Measurements from ENCODE around the gene FHIT.

Gene FHIT

DNA sequence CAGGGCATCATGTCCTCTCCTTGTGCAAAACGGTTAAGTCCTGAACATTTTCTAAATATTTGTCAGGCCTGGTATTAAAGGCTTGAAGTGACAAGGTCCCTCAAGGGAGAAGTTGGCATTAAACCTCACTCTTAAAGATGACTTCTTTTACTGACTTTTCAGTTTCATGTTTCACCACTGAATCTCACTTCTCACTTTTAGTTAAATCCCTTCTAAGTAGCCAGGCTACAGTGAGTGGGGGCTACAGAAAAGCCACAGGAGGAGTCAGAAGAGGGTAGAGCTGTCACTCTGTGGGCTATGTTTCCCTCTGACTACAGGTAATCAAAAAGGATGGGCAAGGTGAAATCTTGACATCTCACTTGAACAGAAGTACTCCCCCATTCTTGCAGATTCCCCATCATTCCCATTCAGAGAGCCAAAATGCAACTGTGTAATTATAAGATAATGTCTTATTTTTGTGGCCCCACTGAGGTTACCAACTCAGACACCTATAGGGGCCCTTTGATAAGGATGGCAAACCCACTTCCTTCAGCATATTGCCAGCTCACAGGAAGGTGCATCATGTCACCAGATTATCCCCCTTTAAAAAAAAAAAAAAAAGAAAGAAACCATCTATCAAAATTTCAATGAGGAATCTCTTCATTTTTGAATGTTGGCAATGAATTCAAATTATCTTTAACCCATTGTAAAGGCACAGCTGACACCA, 1411.3 kb downstream of the FHIT start:
- DNase-seq (ENCODE audit: low read depth in 2 of 2), result no peak

DNA sequence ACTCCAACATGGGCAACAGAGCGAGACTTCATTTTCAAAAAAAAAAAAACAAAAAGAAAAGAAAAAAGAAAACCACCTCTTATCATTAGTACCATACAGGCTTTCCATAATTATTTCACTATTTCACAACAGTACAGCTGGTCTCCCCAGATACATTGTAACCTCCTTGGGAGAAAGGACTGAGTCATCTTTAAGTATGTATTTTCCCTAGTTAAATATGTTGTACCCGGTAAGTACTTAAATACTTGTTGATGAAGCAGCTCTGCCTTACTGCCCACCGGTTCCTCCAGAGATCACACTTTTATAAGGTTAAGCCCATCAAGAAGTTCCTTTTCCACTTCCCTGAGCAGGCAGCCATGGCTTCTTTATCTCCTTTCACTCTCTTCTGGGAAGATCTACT, 1412.0 kb downstream of the FHIT start:
- DNase-seq (ENCODE audit: low read depth in 2 of 2), result no peak

DNA sequence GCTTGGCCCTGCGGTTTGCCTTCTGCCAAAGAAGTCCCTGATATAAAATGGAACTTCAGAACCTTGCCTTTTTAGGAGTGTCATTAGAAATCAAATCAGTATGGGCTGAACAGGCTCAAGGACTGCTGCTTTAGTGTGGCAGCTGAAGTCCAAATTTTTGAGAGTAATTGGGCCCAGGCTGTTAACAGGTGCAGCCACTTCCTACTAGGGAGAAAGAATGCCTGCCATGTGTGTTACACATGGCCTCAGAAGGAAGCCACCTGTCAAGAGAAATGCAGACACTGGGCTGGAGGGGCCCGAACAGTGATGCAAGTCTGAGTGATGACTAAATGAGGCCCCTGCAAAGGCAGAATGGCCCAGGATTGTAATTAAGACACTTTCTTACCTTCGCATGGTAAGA, 1414.7 kb downstream of the FHIT start:
- no peak for DNase-seq (ENCODE audit: low read depth in 2 of 2)

DNA sequence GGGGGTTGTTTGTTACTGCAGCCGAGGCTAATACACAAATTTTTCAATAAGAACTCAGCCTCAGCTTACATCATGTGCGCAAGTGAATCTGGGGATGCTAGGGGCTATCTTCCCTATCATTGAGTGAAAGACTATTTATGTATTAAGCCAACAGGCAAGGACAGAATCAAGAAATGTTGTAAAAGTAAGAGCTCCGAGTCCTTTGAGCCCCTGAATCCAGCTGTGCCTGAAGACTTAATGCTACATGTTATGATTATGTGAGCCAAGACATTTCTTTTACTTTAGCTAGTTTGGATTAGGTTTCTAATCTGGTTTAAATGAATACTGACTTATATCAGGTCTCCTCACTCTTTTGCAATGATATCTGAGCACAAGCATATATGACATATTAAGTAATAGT, 1418.5 kb downstream of the FHIT start:
- DNase-seq (ENCODE audit: low read depth in 2 of 2), result no peak

DNA sequence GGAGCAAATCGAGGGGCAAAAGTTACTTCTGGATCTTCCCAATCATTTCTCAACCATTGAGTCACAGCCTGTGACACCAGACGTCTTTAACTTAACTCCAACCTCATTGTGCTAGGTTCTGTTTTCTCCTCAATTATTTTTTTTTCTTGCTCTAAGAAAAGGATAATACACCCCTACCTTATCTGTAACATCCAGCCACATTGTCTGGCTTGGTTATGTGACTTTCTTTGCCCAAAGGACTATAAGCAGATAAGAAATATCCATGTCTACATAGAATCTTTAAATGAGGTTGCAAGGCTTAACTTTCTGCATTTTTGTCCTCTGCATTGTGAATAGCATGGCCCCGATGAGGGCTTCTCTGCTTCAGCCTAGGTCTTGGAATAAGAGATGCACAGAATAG, 1419.0 kb downstream of the FHIT start:
- DNase-seq (ENCODE audit: low read depth in 2 of 2), result no peak

DNA sequence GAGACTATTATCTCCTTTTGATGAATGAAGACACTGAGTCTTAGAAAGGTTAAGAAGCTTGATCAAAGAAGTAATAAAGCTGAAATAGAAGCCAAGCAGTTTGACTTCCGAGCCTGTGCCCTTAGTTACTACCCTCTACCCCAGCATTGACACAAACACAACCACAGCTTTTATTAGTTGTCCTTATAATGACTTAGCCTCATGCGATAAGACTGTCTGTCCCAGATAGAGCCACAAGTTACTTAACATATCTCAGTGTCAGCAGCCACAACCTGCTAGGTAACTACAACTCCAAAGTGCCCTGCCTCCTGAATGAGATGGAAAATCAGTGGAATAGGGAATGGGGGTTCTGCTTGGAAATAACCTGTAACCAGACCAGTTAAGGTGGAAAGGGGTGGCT, 1419.9 kb downstream of the FHIT start:
- DNase-seq (ENCODE audit: low read depth in 2 of 2), result no peak

DNA sequence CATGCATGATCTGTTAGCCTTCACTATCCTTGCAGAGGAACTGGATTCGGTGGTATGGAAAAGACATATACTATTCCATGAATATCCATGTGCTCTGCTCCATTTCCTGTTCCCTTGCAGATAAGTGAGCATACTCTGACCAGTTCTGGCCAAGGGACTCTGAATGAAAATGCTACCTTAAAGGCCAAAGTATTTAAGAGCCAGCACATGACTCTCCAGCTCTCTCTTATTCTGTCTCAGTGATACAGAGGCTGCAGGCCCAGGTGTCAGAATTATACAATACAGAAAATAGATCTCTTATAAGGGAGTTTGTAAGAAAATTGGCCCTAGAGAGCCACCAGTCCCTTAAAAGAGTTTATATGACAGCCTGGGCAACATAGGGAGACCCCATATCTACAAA, 1421.7 kb downstream of the FHIT start:
- DNase-seq (ENCODE audit: low read depth in 2 of 2), result no peak

DNA sequence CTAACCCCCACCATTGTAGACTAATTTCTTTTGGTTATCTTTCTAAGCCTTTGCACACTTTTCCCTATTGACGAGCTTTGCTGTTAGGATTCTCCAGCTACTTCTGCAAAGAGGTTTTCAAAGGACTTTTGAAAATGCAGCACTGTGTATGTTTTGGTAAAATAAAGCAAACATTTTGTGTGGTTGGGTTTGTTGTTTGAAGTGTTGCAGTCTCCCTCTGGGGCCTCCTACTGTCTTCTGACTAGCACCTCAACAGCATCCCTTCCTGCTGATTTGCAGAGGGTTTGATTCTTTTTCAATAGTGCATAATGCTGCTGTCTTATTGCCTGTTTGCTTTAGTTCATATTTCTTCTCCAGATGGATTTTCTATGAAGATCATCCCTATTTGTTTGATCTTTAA, 1426.4 kb downstream of the FHIT start:
- DNase-seq (ENCODE audit: low read depth in 2 of 2), result no peak

DNA sequence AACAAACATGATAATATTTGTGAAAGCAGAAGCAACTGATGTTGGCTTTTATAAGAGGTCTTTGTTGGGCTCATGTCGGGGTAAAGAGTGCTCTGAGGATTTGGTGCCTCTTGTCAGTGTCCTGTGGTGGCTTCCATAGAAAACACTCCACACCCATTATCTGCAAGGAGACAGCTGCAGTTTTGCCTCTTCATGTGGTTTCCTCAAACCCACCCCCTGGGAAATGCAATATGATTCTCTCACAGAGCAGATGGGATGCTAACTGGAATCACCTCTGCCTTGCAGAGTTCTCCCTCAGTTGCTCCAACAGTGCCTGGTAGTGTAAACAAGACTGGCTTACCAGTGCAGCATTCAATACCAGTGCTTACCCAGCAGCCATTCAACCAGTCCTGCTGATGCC, 1430.0 kb downstream of the FHIT start:
- DNase-seq (ENCODE audit: low read depth in 2 of 2), result no peak

DNA sequence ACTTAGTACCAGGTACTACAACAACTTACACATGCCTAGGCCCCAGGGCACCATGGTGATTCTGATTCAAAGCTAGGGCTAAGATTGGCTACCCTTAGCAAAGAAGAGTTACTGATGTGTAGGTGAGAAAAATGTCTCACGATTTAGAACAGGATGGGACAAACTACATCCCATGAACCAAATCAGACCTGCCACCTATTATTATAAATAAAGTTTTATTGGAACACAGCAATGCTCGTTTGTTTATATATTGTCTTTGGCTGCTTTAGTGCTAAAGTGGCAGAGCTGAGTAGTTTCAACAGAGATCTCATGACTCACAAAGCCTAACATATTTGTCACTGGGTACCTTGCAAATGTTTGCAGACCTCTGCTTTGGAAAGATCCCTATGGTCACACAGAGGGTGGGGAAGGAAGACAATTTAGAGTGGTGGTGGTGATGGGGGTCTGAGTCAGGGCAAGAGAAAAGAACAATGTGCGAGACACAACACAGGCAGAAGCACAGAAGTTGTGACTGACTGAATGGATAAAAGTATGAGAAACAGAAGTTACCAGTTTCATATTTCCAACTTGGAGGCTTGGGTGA, 1430.8 kb downstream of the FHIT start:
- DNase-seq (ENCODE audit: low read depth in 2 of 2), result no peak

DNA sequence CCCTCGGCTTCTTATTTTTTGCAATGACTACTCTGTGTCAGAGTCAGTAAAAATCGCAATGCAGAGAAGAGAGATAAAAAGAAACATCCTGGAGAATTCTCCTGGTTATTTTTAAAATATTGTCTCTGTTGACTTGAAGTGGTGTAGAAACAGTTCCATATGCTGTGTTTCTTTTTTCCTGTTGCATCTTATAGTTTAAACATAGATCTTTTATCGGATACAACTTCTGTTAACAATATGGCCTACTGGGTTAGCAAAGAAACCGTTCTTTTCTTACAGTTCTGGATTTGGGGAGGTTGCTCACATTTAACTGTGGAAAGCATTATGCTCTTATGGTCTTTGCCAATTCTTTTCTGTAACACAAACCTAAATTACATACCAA, 1432.3 kb downstream of the FHIT start:
- DNase-seq (ENCODE audit: low read depth in 2 of 2), result no peak

DNA sequence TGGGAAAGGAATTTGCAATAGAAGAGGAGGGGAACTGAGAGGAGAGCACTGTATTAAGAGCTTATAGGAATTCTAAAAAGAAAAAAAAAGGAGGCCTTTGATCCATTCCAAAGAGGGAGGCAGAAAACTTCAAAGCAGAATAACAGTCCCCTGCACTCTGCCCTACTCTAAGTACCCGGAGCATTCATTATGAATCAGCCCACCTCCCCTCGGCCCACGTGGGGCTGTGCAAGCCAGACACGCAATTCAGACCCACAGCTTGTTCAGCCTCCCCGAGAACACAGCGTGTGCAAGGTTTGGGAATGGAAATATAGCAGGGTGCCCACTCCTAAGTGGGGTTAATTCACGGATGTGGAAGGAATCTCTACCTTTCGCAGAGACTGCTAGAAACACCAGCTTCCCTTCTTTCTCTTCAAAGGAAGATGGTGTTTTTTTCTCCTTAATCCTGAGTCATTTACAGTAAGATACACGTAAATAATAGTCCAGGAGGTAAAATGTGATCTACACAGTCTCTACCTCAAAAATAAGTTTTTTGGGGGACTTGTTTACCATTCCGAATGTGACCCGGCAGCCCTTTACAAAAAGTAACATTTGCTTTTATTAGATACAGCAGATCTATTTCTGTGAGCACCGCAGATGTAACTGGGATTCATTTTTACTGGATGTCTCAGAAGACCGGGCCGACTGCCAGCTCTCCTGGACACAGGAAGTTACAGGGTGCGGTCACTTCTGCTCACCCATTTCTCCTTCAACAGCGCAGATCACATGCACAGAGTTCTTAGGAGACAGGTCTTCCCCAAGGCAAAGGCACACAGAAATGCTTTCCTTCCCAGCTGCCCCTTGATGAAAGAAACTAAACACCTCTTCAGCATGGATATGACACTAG, 1433.0 kb downstream of the FHIT start:
- no peak for DNase-seq (ENCODE audit: low read depth in 2 of 2)

DNA sequence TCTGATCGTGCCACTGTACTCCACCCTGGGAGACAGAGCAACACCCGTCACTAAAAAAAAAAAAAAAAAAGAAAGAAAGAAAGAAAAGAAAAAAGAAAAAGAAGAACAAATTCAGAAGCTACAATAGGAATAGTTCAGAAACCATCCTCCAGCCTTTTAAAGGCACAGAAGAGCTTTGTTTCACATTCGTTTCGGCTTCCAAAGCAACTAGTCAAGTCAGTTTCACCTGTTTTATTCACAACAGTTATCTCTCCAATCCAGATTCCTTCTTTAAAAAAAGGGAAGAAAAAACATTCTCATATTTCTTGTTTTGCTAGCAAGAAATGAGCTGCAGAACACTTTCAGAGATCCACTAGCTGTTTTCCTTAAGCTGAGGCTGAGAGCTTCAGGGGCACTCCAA, 1433.7 kb downstream of the FHIT start:
- DNase-seq (ENCODE audit: low read depth in 2 of 2), result no peak

DNA sequence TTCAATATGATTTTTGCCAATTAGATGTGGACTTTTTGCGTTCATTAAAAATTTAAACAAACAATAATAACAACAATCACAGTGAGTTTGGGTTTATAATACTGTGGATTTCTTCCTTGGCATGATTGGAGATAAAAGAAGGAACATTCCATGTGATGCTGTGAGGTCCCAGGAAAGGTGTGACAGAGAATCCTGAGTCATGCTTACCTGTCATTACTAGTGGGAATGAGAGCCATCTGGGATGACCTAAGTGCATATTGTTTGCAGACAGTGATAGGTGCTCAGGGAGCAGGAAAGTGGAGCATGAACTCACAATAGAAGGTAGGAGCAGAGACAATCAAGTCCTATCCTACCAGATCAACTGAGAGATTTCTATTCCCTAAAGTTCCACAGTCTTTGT, 1434.9 kb downstream of the FHIT start:
- no peak for DNase-seq (ENCODE audit: low read depth in 2 of 2)

DNA sequence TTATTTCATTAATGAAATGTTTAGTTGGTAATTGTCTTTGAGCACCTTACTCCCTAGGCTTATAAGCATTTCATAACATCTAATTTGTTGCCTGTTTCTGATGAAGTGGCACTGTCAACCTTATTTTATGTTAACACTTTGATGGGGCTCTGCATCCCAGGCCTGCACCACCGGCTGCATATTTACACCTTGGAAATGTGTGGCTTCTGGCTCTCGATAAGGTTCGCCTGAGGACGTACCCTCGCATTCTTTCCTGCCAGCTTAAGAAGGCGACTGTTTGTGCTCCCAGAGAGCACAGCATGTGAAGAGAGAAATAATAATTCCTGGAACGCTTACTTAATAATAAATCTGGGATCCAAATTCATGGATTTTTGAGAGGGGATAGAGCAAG, 1438.1 kb downstream of the FHIT start:
- no peak for DNase-seq (ENCODE audit: low read depth in 2 of 2)

DNA sequence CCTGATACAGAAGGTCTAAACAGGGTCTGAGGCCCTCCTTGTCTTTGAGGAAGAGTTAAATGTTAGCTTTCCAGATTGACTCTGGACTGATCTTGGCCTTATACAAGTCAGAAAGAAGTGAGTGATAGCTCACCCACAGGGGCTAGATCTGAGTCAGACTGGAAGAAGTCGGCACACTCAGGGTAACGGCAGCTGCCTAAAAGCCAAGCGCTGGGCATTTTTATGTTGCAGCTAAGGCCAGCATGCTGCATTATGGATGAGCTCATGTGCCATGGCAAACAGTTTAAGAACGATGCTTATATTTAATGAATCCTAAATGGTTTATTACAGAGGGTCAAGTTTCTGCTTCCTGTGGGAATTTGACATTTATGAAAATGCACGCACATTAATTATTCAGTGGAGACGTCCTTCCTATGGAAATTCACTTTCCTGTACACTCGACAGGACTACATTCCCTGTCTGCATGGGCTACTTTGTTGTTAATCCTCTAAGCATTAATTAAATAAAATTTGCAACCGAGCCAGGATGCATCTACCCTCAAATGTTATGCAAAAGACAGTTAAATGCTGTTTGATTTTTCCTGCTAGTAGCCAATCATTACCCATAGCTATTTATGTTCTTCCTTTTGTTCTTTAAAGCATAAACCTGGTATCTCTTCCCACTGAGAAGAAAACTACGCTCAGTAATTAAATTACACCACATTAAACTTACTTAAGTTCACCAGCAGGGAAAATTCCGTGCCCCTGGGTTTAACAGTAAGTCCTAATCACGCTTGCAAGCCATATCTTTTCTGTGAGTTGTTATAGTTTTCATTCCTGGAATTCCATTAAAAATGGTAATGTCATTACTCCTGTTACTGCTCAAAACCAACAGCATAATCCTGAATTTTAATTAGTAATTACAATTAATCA, 1438.8 kb downstream of the FHIT start:
- DNase-seq (ENCODE audit: low read depth in 2 of 2), result no peak

DNA sequence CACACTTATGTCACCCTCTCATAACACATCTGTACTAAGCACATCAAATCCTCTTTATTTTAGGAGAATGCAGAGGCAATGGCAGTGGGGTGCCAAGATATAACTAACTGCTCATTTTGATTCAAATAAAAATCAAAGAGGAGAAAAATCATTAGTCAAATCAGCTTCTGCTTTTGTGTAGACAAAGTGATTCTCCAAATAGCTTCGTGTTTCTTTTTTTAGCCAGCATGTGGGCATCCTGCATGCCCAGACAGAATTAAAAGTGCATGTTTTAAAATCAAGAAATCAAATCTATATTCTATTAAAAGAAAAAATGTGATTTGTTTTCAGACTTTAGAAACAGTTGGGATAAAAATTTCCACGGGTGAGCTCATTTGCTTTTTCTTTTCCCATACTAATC, 1440.1 kb downstream of the FHIT start:
- DNase-seq (ENCODE audit: low read depth in 2 of 2), result no peak

DNA sequence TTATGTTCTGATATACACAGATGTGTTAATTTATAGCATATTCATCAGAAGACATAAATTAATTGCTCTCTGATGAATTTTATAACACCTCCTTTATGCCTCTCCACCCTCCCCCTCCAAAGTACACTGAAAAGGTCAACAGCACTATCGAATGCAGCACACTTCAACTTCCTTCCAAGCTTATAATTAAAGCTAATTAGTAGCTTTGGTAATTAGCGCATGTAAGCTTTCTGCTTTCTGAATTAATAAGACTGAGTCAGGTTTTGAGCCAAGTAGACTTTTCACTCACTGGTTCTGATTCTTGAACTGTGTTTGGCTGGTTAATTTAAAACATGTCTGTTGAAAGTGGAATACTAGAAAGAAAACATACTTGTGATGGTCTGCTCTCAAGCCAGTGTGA, 1440.6 kb downstream of the FHIT start:
- no peak for DNase-seq (ENCODE audit: low read depth in 2 of 2)

DNA sequence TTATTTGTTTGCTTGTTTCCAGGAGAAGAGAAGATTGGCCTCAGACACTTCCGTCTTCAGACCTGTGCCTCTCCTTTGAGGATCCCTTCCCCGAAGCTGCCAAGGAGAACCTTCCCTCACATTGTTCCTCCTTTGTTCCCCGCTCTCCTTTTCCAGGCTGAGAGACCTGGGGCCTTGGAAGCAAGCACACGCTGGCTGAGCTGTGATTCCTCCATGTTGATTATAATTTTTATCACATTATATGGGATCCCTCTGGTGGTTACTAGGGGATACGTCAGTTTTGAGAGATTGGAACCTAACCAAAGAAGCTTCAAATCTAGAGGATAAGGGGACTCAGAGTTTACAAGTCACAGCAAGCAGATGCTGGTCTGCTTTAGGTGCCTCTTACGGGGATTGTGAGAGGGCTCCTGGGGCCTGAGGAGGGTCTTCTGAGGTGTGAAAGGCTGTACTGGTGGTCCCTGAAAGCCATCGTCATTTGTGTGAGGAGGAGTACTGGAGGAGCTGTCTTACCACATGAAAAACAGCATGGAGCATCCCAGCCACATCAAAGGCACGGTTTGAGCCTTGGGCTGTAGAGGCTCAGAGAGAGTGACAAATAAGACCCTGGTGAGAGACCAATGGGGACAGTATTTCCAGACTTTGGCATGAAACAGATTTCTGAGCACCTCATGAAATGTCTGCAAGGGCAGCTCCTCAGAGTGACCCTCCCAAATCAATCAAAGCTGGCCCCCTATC, 1441.4 kb downstream of the FHIT start:
- DNase-seq (ENCODE audit: low read depth in 2 of 2), result no peak

DNA sequence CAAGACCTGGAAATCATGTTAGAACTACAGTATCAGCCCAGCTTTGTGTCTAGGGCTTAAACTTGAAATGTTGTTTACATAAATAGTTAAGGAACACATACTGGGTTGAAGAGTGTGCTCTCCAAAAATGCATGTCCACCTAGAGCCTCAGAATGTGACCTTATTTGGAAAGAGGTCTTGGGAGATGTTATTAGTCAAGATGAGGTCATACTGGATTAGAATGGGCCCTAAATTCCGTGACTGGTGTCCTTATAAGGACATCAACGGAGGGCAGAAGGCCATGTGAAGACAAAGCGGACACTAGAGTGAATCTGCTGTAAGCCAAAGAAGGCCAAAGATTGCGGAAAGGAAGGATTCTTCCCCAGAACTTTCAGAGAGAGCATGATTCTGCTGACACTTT, 1442.2 kb downstream of the FHIT start:
- DNase-seq (ENCODE audit: low read depth in 2 of 2), result no peak

DNA sequence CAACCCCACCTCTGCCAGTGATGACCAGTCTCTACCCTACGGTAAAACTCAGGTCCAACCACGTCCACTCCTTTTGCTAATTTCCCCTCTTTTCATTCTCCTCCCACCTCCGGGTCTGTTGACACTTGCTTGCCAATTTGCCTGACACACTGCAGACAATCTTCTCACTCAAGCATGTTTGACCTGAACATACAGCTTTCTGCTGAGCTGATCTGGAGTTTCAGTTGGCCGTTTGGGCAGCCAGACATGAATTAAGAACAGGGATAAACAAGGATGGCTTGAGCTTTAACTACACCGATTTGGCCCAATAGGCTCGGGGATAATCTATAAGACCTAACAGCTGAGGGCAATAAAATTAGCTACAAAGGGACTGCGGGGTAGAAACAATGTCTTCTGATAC, 1442.8 kb downstream of the FHIT start:
- no peak for DNase-seq (ENCODE audit: low read depth in 2 of 2)
